OCI-LY1 (cell line): ENCODE measurements around the gene TMEM239.
A peak's percentile ranks its signal among the peaks of the same experiment; 100 is the strongest.

Experiments
- H2AFZ ChIP-seq: fragments of 200-600 bp; sonication (generic), shearing (Covaris generic); 2 replicates; pipeline ENCODE4 v1.6.0; 2014; ENCODE audit warnings: antibody characterized with exemption, mild to moderate bottlenecking, low read length
- H3F3A ChIP-seq: fragments of 200-600 bp; sonication (generic), shearing (Covaris generic); 2 replicates; pipeline ENCODE4 v1.6.0; 2014; ENCODE audit warnings: mild to moderate bottlenecking, antibody characterized with exemption, low read length, moderate library complexity; ENCODE audit not compliant: insufficient read depth
- H3K27ac ChIP-seq: fragments of 200-600 bp; sonication (generic); 2 replicates; pipeline ENCODE4 v1.5.1; 2014; ENCODE audit warnings: low read length, mixed run types, mild to moderate bottlenecking, low read depth; ENCODE audit not compliant: poor library complexity, severe bottlenecking
- H3K27me3 ChIP-seq: fragments of 200-600 bp; sonication (generic); 2 replicates; pipeline ENCODE4 v1.6.0; 2014; ENCODE audit warnings: antibody characterized with exemption, mild to moderate bottlenecking, low read length, moderate library complexity; ENCODE audit not compliant: insufficient read depth
- H3K36me3 ChIP-seq: fragments of 200-600 bp; sonication (generic); 2 replicates; pipeline ENCODE4 v1.6.1; 2014; ENCODE audit warnings: mild to moderate bottlenecking, antibody characterized with exemption, low read length, moderate library complexity, mixed read lengths; ENCODE audit not compliant: insufficient read depth
- H3K4me1 ChIP-seq: fragments of 200-600 bp; sonication (generic); 2 replicates; pipeline ENCODE4 v1.5.1; 2014; ENCODE audit warnings: mild to moderate bottlenecking, low read length, moderate library complexity; ENCODE audit not compliant: insufficient read depth, severe bottlenecking
- H3K4me2 ChIP-seq: fragments of 200-600 bp; sonication (generic), shearing (Covaris generic); 2 replicates; pipeline ENCODE4 v1.6.1; 2014; ENCODE audit warnings: low read length
- H3K4me3 ChIP-seq: fragments of 200-600 bp; sonication (generic); 2 replicates; pipeline ENCODE4 v1.5.1; 2014; ENCODE audit warnings: low read length, low read depth, mild to moderate bottlenecking, mixed read lengths; ENCODE audit not compliant: poor library complexity, severe bottlenecking
- H3K79me2 ChIP-seq: fragments of 200-600 bp; shearing (Covaris generic); 2 replicates; pipeline ENCODE4 v1.6.1; 2016; ENCODE audit warnings: mixed run types, low read length, mixed read lengths; ENCODE audit not compliant: insufficient read depth
- H3K9ac ChIP-seq: fragments of 200-600 bp; sonication (generic), shearing (Covaris generic); 2 replicates; pipeline ENCODE4 v1.6.1; 2014; ENCODE audit warnings: mild to moderate bottlenecking, low read length, mixed read lengths
- H3K9me2 ChIP-seq: fragments of 200-600 bp; sonication (generic), shearing (Covaris generic); 2 replicates; pipeline ENCODE4 v1.6.1; 2014; ENCODE audit warnings: low read depth, mild to moderate bottlenecking, low read length, mixed read lengths
- H3K9me3 ChIP-seq: fragments of 200-600 bp; shearing (Covaris generic); 2 replicates; pipeline ENCODE4 v1.6.1; 2014; ENCODE audit warnings: low read length, mixed read lengths
- H4K20me1 ChIP-seq: fragments of 200-600 bp; sonication (generic), shearing (Covaris generic); 2 replicates; pipeline ENCODE4 v1.6.0; 2016; ENCODE audit warnings: mild to moderate bottlenecking, low read length; ENCODE audit not compliant: insufficient read depth
- CTCF ChIP-seq: fragments of 200-600 bp; sonication (generic), shearing (Covaris generic); IDR thresholded peaks from 2 replicates; pipeline ENCODE4 v1.5.1; 2017; ENCODE audit warnings: mild to moderate bottlenecking, antibody characterized with exemption, low read length, moderate library complexity, mixed read lengths
- EZH2 ChIP-seq: fragments of 200-600 bp; sonication (generic), shearing (Covaris generic); IDR thresholded peaks from 2 replicates; pipeline ENCODE4 v1.8.0; 2017; ENCODE audit warnings: borderline replicate concordance, mixed run types, mild to moderate bottlenecking, antibody characterized with exemption, low read length, moderate library complexity, mixed read lengths

The TMEM239 gene

GRCh38 chr20:2864626-2865025 lies 48.5 kb downstream of the TMEM239 start:
- peaks cover 33% of the 10 kb centered on the region for H3K36me3 ChIP-seq
- H4K20me1 ChIP-seq, result no peaks in the 10 kb centered on the region
- H3K4me2 ChIP-seq, result no peak overlapping the region
- H3K9me2 ChIP-seq, result no peaks in the 10 kb centered on the region
- no peaks in the 10 kb centered on the region for H3K27me3 ChIP-seq
- TF ChIP-seq EZH2 (no peak), CTCF (no peak)
- H3F3A ChIP-seq, result no peaks in the 10 kb centered on the region
- H3K9ac ChIP-seq, result no peak overlapping the region
- no peaks in the 10 kb centered on the region for H3K9me3 ChIP-seq
- no peaks in the 10 kb centered on the region for H3K79me2 ChIP-seq
- H2AFZ ChIP-seq, result no peak overlapping the region
- peaks cover 7% of the 10 kb centered on the region for H3K4me1 ChIP-seq
- H3K4me3 ChIP-seq, result no peak overlapping the region
- H3K27ac ChIP-seq, result no peak overlapping the region

- H3K36me3 ChIP-seq, result peaks cover 33% of the 10 kb centered on the region
- no peak overlapping the region for H3K4me3 ChIP-seq
- TF ChIP-seq CTCF (no peak), EZH2 (no peak)
These were observed 48.9 kb downstream of the TMEM239 start for GRCh38 chr20:2865101-2865500.

GRCh38 chr20:2865630-2866029 lies 49.5 kb downstream of the TMEM239 start:
- Histone ChIP-seq H3K79me2 (no peaks in the 10 kb centered on the region), H3K9me2 (no peaks in the 10 kb centered on the region)
- peak; percentile 37 for TF ChIP-seq CTCF
- TF ChIP-seq EZH2, result no peak

More at GRCh38 chr20:2865101-2865500, 48.9 kb downstream of the TMEM239 start:
- Histone ChIP-seq H3K27ac (no peak overlapping the region), H3K9me3 (no peaks in the 10 kb centered on the region), H3K4me1 (peaks cover 7% of the 10 kb centered on the region), H3K4me2 (no peak overlapping the region), H3K9me2 (no peaks in the 10 kb centered on the region), H3K9ac (no peak overlapping the region), H4K20me1 (no peaks in the 10 kb centered on the region), H3K79me2 (no peaks in the 10 kb centered on the region), H2AFZ (no peak overlapping the region), H3K27me3 (no peaks in the 10 kb centered on the region), H3F3A (no peaks in the 10 kb centered on the region)

More at GRCh38 chr20:2865630-2866029, 49.5 kb downstream of the TMEM239 start:
- Histone ChIP-seq H3K4me2 (no peak overlapping the region), H3K36me3 (peaks cover 32% of the 10 kb centered on the region), H3K9ac (no peak overlapping the region), H3K4me1 (peaks cover 7% of the 10 kb centered on the region), H4K20me1 (no peaks in the 10 kb centered on the region), H3K9me3 (no peaks in the 10 kb centered on the region), H2AFZ (no peak overlapping the region), H3K27ac (no peak overlapping the region), H3K27me3 (no peaks in the 10 kb centered on the region), H3K4me3 (no peak overlapping the region), H3F3A (no peaks in the 10 kb centered on the region)
